HG03469 (cell line): ENCODE data around the gene MTUS2.

Source experiments
- ATAC-seq: cut with Tn5 transposase; IDR thresholded peaks from one replicate; pipeline ENCODE4 v1.9.1; 2021; ENCODE audit warnings: mild to moderate bottlenecking, moderate library complexity, moderate number of reproducible peaks; ENCODE audit not compliant: unreplicated experiment

MTUS2 gene

GRCh38 chr13:29515372-29515771, 695.2 kb downstream of the MTUS2 start:
- no peak for ATAC-seq

GRCh38 chr13:29516012-29516411, 695.9 kb downstream of the MTUS2 start:
- no peak for ATAC-seq

GRCh38 chr13:29516880-29517279, 696.7 kb downstream of the MTUS2 start:
- no peak for ATAC-seq

GRCh38 chr13:29519921-29520320, 699.8 kb downstream of the MTUS2 start:
- no peak for ATAC-seq

- no peak for ATAC-seq
Observed at GRCh38 chr13:29520671-29521070, 700.5 kb downstream of the MTUS2 start.

GRCh38 chr13:29521336-29521735, 701.2 kb downstream of the MTUS2 start:
- no peak for ATAC-seq

- no peak for ATAC-seq
Observed at GRCh38 chr13:29522044-29522685, 702.0 kb downstream of the MTUS2 start.

GRCh38 chr13:29523199-29523961, 703.2 kb downstream of the MTUS2 start:
- ATAC-seq: no peak

GRCh38 chr13:29524176-29524575, 704.0 kb downstream of the MTUS2 start:
- no peak for ATAC-seq

- ATAC-seq: no peak
Observed at GRCh38 chr13:29524641-29525040, 704.5 kb downstream of the MTUS2 start.

GRCh38 chr13:29525757-29526156, 705.6 kb downstream of the MTUS2 start:
- no peak for ATAC-seq

GRCh38 chr13:29526741-29527140, 706.6 kb downstream of the MTUS2 start:
- ATAC-seq: no peak

GRCh38 chr13:29527511-29527910, 707.4 kb downstream of the MTUS2 start:
- ATAC-seq: no peak

GRCh38 chr13:29527916-29528315, 707.8 kb downstream of the MTUS2 start:
- ATAC-seq: no peak

GRCh38 chr13:29529754-29530153, 709.6 kb downstream of the MTUS2 start:
- no peak for ATAC-seq

GRCh38 chr13:29530901-29531300, 710.8 kb downstream of the MTUS2 start:
- ATAC-seq: no peak

GRCh38 chr13:29532116-29532515, 712.0 kb downstream of the MTUS2 start:
- no peak for ATAC-seq

- ATAC-seq: no peak
Observed at GRCh38 chr13:29532821-29533220, 712.7 kb downstream of the MTUS2 start.

GRCh38 chr13:29534083-29534482, 713.9 kb downstream of the MTUS2 start:
- no peak for ATAC-seq

GRCh38 chr13:29535663-29536655, 715.8 kb downstream of the MTUS2 start:
- ATAC-seq: no peak

- no peak for ATAC-seq
Observed at GRCh38 chr13:29536853-29537252, 716.7 kb downstream of the MTUS2 start.
